GM19372 (cell line): ENCODE data around the gene HPCAL1.

Source experiments
- ATAC-seq: cut with Tn5 transposase; IDR thresholded peaks from one replicate; pipeline ENCODE4 v1.9.1; 2021; ENCODE audit warnings: mild to moderate bottlenecking, low read depth, moderate library complexity; ENCODE audit not compliant: unreplicated experiment

Gene HPCAL1

DNA sequence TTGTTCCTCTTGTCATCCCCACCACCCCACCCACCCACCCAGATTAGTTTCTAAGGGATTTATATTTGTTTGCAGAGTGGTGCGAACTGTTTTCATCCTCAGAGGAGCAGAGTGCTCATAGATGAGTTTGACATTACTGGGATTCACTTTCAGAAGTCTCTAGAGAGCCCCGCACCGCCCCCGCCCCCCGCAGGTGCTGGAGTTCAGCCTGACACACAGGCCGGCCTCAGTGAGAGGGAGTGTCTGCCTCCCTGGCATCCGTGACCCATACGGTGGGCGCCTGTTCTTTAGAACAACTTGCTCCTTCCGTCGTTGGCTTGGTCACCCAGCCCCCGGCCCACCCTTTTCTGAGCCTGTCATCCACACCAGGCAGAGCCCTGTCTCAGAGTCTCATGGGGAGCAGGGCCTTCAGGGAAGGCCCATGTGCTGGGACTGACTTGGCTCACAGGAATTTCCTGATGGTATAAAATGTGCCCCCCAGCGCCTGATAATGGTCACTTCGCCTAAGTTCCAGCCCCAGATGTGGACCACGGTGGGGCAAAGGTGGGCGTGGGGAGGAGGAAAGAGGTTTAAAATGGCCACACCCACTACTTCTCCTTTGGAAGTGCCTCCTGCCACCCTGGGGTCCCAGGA lies 44.3 kb downstream of the HPCAL1 start:
- no peak for ATAC-seq

DNA sequence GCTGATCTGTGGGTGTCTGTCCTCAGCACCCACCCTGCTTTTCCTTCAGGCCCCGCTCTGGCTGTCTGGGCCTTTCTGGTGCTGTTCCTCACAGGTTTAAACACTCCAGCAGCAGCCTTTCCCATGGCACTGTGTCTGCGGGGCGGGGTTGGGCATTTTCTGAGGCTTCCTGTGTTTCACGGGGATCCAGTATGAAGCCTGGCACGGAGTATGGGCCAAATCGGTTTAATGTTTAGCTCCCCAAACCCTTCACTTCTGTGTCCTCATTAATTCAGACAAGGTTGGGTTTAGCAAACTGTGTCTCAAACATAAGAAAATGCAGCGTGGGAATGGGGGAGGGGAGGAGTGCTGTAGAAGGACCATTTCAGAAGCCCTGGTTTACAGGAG lies 44.9 kb downstream of the HPCAL1 start:
- ATAC-seq = no peak

DNA sequence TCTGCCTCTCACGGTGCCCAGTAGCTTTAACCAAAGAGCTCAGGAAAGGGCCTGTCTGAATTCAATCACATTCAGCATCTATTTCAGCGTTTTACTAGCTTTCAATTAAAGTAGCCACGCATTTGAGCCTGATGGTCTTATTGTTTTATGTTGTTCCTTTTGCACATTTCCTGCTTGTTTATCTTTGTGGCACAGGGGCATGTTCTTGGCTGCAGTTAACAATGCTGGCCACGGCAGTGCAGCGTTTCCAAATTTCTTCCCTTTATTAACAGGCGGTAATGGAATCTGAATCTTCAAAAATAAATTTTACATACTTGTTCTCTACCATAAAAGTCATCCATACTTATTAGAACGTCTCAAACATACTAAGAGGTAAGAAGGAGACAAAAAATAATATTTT lies 46.2 kb downstream of the HPCAL1 start:
- no peak for ATAC-seq

DNA sequence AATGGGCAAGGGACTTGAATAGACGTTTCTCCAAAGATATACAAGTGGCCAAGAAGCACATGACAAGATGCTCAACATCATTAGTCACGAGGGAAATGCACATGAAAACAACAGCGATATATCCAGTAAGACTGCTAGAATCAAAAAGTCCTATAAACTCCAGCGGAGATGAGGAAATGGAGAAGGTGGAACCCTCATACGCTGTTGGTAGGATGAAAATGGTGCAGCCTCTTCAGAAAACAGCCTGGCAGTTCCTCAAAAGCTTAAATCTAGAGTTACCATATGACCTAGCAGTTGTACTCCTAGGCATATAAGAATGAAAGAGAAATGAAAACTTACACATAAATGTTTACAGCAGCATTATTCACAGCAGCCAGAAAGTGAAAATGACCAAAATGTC lies 48.1 kb downstream of the HPCAL1 start:
- no peak for ATAC-seq

DNA sequence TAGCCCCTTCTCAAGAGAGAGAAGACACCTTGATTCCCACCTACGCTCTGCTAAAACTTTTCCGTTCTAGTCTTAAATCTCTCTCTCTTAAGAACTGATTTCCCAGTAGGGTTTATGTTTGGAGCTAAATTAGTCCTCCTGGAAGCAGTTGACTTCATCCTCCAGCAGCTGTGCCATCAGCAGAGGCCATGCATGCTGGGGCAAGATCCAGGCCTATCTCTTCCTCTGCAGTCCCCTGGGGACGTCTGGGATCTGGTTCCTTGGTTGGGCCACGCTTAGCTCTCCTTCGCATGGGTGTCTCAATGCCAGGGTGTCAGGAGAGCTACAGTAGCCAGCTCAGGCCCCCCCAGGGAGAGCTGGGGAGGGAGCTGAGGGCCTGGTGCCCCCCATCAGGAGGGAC lies 49.7 kb downstream of the HPCAL1 start:
- no peak for ATAC-seq

DNA sequence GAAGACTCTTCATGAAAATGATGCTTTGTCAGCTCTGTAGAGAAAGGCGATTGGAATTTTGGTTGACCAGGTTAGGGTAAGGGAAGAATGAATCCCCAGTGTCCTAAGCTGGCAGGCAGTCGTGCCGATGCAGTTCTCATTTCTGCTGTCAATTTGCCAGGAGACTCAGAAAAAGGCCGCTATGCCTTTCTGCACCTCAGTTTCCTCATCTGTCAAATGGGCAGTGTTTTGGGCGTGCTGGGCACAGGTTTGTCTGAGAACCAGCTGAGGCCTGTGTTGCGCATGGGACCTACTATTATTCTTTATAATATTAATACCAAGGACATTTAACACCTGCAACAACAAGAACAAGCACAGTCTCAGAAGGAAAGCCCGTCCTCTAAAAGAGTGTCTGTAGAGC lies 50.3 kb downstream of the HPCAL1 start:
- ATAC-seq = no peak

DNA sequence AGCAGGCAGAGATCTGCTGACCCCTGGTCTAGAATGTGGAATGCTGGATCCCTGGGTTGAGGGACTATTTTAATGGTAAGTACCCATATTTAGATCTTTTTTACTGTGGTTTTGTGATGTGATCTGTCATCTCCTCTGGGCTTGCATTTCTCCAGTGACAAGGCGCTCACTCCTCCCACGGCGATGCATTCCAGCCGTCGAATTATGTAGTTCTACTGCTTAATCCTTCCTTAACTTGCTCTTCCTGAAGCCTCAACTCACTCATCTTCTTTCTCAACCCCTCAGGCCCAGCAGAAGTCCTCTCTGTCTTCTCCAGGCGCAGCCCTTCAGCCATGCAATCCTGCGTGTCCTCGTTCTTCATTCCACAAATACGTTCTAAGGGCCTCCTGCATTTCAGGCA lies 51.2 kb downstream of the HPCAL1 start:
- ATAC-seq = no peak

DNA sequence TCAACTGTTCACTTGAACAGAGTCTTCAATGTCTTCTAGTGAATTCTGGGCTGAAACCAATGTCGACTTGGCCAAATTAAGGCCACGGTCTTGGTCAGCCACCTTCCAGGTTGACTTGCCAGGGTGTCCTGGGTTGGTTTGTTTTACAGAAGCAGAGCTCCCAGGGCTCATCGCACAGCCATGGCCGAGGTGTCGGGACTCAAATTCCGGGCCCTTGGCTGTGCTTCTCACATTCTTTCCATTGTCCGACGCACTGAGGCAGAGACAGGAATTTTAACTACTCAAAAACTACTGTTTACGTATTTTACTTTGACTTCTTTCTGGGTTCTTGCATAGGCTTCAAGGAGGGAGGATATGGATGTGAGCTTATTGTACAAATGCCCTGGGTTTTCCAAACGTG lies 51.7 kb downstream of the HPCAL1 start:
- no peak for ATAC-seq

DNA sequence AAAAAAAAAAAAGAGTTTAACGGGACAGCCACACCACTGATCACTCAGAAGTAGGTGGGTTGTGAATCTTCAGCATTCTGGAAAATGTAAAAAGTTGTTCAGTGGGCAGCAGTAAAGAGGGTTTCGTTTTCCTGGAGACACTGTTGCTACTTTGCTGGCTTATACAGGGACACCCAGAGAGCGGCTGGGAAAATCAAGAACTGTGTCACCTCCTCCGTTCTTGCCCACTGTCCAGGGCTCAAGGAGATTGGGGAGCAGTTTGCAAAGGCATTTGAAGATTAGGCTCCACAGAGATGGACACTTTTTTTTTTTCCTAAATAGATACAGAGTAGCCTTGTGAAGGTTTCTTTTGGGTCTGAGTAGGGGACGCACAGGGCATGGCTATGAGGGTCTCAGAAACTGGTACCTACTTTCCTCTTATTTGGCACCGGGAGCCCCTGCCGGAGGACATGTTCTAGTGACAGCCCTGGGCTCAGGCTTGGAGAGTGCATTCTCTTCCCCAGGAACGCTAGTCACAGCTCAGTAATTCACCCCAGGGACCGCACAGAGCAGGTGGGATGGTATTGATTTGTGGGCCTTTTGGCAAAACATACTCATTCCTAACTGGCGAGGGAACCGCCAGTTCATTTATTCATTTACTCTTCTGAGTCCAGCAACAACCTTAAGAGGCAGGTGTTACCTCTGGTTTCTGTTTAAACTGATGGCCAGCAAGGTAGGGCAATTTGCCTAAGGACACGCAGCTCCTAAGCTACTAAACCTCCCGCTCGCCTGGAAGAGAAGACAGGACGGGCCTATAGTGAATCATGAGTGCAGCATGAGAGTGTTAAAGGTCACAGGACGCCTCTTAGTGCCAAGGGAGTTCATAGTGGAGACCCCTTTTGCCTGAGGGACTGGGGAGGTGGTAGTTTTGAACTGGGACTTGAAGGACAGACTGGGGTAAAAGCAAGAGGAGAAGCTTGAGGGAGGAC lies 53.1 kb downstream of the HPCAL1 start:
- ATAC-seq = no peak

DNA sequence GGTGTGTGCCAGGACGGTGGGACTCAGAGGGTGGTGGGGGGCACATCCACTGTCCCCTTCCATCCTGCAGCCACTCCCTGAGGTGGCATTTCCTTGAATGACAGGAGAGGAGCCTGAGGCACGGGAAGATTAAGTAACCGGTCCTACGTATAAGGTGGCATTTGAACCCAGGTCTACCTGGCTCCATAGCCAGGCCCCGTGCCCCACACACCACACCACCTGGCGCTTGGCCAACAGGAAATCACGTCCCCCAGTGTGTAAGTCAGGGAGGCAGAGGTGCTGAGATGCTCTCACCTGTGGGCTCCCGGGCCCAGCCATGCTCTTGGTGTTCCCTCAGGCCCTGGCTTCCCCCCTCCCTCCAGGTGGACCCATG lies 53.7 kb downstream of the HPCAL1 start:
- ATAC-seq = no peak

DNA sequence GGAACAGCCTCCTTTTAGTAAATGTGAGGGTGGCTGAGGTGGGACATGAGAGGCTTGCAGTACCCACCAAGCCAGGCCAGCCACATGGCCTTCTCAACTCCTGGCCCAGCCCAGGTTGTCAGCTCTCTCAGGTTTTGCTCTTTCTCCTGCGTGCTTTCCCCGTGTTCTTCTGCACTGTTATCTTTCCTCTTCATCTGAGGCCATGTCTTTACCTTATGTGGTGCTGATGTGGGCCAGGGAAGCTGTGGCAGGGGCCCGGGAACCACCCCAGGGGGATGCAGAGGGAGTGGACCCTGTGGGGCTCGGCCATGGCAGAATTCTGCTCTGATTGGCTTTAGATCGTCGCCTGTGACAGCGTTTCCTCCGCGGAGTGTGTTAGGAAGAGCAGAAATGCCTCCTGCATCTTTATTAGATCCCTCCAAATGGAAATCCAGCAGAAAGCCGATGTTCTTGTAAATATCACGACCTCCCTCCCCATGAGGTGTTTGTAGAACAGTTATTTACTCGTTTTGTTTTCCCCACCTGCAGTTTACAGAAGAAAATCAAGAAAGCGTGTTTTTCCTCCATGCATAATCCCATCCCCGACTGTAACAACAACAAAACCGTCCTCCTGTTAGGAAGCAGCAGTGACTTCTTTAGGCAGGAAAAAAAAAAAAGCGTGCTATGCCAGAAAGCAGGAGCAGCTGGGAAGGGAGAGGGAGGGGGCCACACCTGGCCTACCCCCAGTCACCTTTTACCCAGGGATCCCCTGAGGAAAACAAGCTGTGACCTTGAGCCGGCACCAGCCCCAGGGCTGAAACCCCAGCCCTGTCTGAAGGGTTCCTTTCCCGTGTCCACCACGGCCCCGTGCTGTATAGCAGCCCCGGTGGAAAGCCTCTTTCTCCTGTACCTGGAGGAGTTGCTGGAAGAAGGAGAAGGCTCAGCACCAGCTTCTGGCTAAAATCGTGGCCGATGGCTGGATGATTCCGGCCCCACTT lies 54.8 kb downstream of the HPCAL1 start:
- ATAC-seq = no peak

DNA sequence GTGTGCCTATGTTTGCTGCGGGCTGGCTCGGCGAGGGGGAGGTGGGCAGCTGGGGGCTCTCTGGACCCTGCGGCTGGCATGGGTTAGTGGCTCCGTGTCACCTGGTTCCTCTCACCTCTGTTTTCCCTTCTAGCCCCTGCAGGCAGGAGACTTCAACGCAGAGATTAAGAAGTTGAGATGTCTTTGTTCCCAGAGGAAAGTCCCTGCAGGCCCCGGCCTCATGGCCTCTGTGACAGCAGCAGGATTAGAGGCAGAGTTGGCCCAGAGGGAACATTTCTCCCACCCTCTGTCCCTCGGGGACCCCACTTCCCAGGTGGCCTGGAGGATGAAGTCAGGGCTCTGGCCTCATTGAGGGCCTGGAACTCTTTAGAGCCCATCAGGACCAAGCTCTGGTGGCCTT lies 56.5 kb downstream of the HPCAL1 start:
- ATAC-seq = no peak

DNA sequence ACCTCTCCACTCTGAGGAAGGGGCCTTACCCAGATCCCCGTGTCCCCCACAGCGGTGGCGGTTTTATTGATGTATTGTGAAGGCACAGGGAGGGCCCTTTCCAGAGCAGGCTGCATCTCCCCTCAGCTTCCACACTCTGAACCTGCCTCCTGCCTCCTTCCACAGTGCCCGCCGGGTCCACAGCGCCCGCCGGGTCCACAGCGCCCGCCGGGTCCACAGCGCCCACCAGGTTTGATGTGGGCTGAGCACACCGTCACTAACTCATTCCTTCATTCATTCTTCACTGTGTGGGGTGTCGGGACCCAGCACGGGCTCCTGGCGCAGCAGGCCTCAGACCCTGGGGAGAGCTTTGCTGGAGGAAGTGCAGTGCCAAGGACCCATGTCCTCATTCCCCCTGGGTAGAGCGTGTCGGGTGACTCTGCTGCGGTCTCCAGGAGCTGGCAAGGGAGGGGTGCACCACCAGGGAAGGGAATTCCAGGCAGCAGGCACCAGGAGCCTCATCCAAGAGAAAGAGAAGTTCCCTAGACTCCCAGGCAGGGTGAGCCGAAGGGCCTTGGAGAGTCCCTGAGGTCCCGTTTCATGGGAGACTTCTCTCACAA lies 57.1 kb downstream of the HPCAL1 start:
- no peak for ATAC-seq

DNA sequence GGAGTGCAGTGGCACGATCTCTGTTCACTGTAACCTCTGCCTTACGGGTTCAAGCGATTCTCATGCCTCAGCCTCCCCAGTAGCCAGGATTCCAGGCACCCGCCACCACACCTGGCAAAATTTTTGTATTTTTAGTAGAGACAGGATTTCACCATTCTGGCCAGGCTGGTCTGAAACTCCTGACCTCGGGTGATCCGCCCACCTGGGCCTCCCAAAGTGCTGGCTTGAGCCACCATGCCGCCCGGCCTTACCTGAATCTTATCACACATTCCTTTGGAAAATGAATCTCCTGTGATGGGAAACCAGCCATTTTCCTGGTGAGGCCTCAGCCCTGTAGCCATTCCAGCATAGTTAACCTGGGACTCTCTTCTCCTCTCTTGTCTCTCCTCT lies 57.8 kb downstream of the HPCAL1 start:
- no peak for ATAC-seq

DNA sequence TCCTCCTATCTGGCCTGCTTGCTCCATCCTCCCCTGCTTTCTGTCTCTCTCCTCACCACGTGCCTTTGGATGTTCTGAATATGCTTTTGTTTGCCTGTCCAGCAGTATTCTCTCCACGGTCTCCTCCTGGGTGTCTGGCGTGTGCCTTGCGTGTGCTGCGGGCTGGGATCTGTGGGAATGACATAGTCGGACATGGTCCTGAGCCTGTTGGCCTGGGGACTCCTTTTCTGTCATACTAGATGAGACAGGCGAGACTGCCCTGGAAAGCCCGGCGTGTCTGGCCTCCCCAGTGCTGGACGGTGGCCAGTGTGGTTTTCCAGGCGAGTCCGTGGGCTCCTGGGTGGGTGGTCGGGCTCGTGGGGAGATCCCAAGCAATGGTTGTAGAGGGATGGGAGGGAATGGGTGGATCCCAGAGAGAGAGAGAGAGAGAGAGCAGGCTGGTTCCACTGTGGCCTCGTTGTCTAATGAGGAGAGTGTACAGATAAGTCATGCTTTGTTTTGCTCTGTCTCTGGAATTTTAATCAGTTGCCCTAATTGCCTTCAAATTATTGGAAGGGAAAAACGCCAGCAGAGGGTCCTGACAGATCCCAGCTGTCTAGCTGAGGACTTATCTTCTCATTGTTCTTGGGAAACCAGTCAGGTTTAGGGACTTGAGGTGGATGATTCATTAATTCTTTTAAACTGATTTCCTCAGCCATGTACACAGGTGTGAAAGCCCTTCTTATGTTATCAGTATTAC lies 58.3 kb downstream of the HPCAL1 start:
- no peak for ATAC-seq

DNA sequence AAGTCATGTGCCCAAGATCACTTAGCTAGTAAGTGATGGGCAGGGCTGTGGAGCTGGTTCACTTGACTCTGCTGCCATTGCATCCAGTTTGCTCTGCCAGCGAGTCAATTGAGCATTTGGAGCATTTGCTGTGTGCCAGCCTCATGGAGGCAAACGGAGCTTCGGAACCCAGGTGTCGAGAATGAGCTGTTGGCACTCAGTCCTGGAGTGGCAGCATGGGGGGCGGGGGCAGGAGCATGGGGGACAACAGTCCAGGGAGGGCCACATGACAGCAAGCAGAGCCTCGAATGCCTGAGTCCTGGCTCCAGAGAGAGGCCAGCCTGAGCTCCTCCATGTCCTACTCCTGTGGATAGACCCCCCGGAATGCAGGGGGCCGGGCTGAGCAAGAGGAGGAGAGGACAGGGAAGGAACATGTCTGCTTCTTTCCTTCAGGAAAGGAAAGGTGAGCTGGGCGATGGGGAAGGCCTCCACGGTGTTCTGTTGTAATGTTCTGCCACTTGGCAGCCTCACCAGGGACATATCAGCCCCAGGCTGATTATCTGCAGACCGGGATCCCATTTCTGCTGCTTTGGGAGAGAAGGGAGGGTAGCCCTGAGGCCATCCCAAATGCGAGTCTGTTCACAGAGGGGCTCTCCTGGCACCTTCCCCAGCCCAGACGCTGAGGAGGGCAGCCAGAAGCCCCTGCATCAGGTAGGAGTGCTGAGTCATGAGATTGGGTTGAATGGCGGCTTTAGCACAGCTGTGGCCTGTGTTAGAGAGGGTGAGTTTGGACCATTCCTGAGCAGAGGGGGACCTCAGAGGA lies 59.6 kb downstream of the HPCAL1 start:
- no peak for ATAC-seq

DNA sequence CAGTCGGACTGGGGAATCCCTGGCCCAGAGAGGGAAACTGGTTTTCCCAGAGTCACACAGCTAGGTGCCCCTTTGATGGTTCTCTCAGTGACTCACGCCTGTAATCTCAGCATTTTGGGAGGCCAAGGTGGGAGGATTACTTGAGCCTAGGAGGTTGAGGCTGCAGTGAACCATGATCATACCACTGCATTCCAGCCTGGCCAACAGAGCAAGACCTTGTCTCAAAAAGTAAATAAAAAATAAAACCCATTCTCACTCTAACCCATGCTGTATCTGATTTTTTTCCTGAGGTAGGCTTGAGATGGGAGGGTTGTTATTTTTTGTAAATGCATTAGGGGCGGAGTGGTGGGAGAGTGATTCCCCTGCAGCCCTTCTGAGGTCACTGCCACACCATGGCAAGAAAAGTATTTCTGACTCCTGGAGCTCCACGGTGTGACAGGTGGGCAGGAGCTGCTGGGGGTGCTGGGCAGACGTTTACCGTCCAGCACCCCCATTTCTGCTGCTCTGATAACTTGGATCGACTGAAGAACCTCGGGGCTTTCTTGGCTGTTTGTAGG lies 60.3 kb downstream of the HPCAL1 start:
- no peak for ATAC-seq

DNA sequence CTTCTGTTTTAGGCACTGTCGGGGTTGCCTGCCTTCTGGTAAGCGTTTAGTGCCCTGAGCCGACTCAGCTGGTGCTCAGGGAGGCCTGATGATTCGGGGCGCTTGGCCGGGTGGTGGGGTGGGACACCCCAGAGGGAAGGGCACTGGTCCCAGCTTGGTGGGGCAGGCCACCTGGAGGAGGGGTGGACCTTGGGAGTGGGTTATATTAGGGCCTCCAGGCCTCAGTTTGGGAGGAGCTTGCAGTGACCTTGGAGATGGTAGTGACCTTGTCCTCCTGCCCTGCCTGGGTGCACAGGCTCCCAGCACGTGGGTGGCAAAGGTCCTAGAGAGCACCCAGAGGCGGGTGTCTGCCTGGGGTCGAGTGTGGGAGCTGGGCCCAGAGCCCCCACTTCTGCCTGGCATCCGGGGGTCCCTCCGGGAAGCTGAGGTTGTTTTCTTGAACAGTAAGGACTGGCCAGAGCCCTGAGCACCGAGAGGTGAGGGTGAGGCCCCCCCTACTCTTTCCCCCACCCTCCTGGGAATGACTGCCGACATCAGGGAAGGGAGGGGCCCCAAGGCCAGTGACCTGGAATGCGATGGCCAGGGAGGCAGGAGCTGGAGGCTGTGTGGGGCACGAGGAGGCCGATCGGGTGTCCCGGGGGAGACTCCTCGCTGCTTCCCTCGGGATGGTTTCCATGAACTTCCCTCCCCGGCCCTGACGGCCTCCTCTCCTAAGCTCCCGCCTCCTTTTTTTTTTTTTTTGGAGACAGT lies 61.3 kb downstream of the HPCAL1 start:
- no peak for ATAC-seq
